IMR-90 (cell line): ENCODE data around the gene CFAP97. TPM values are rescaled to one million over a fixed set of nuclear protein-coding genes. Genes with fewer than 3 reads are reported as not detected.

Experiments used
- ATAC-seq: fragments of 200-7000 bp; cut with Tn5 transposase; 2 replicates; pipeline ENCODE4 v1.9.1; 2020; ENCODE audit warnings: low read depth, mild to moderate bottlenecking, moderate library complexity
- BruUV-seq: library from RNA; stranded (reverse); fragments of 400-500 nt; replicated peaks from 2 replicates; lab custom pipeline; 2021; lab: Mats Ljungman, UMichigan
- CTCF ChIA-PET: fragments of 300-600 bp; formaldehyde crosslinking; extraction: SDS; loops from one replicate; lab custom pipeline; 2021; ENCODE audit warnings: antibody characterized with exemption; lab: Yijun Ruan, JAX
- POLR2A ChIA-PET: fragments of 300-600 bp; sonication (Branson Sonifier 250); formaldehyde crosslinking; loops from one replicate; lab custom pipeline; 2022; ENCODE audit warnings: antibody characterized with exemption; ENCODE audit not compliant: unreplicated experiment; lab: Charles Lee
- DNase-seq: peaks from one replicate; pipeline ENCODE4 v3.0.0; 2013
- H2AFZ ChIP-seq: replicated peaks from 2 replicates; pipeline ENCODE3; 2013; ENCODE audit warnings: low read length, mild to moderate bottlenecking; ENCODE audit not compliant: poor library complexity
- H2AK5ac ChIP-seq: 2 replicates; pipeline ENCODE4 v1.6.1; 2013; ENCODE audit warnings: low read depth, low read length, inconsistent platforms
- H2AK9ac ChIP-seq: replicated peaks from 2 replicates; pipeline ENCODE3; 2013; ENCODE audit warnings: mild to moderate bottlenecking, low read depth, low read length, moderate library complexity; ENCODE audit not compliant: poor library complexity
- H2BK120ac ChIP-seq: 2 replicates; pipeline ENCODE4 v1.6.1; 2013; ENCODE audit warnings: low read depth, low read length, inconsistent platforms
- H2BK15ac ChIP-seq: 3 replicates; pipeline ENCODE4 v1.6.1; 2013; ENCODE audit warnings: low read depth, low read length, inconsistent platforms
- H2BK20ac ChIP-seq: 2 replicates; pipeline ENCODE4 v1.6.1; 2013; ENCODE audit warnings: low read depth, mild to moderate bottlenecking, inconsistent platforms, low read length, moderate library complexity
- H2BK5ac ChIP-seq: 2 replicates; pipeline ENCODE4 v1.6.1; 2013; ENCODE audit warnings: mild to moderate bottlenecking, low read depth, low read length, inconsistent platforms; ENCODE audit not compliant: poor library complexity, severe bottlenecking
- H3K14ac ChIP-seq: replicated peaks from 2 replicates; pipeline ENCODE4 v1.6.1; 2013; ENCODE audit warnings: low read depth, low read length, inconsistent platforms
- H3K18ac ChIP-seq: 2 replicates; pipeline ENCODE4 v1.6.1; 2013; ENCODE audit warnings: low read depth, low read length, control low read depth
- H3K23ac ChIP-seq: 2 replicates; pipeline ENCODE4 v1.6.1; 2013; ENCODE audit warnings: low read depth, low read length, inconsistent platforms
- H3K27ac ChIP-seq: 2 replicates; pipeline ENCODE4 v1.5.1; 2013; ENCODE audit warnings: mild to moderate bottlenecking, control low read depth, low read length; ENCODE audit not compliant: insufficient read depth
- H3K27me3 ChIP-seq: 2 replicates; pipeline ENCODE4 v1.6.1; 2013; ENCODE audit warnings: low read length; ENCODE audit not compliant: control insufficient read depth, insufficient read depth
- H3K36me3 ChIP-seq: 2 replicates; pipeline ENCODE4 v1.6.1; 2013; ENCODE audit warnings: low read length, mixed read lengths; ENCODE audit not compliant: control insufficient read depth, insufficient read depth
- H3K4ac ChIP-seq: 2 replicates; pipeline ENCODE4 v1.6.1; 2013; ENCODE audit warnings: low read depth, low read length, inconsistent platforms
- H3K4me1 ChIP-seq: 2 replicates; pipeline ENCODE4 v1.6.1; 2013; ENCODE audit warnings: low read length, mixed read lengths; ENCODE audit not compliant: control insufficient read depth, insufficient read depth
- H3K4me2 ChIP-seq: 2 replicates; pipeline ENCODE4 v1.6.1; 2013; ENCODE audit warnings: low read depth, mild to moderate bottlenecking, control low read depth, low read length, moderate library complexity
- H3K4me3 ChIP-seq: 2 replicates; pipeline ENCODE4 v1.5.1; 2013; ENCODE audit warnings: low read depth, mild to moderate bottlenecking, control low read depth, low read length, moderate library complexity; ENCODE audit not compliant: insufficient read depth
- H3K56ac ChIP-seq: 2 replicates; pipeline ENCODE4 v1.6.1; 2013; ENCODE audit warnings: low read length, inconsistent platforms; ENCODE audit not compliant: insufficient read depth; ENCODE audit errors: extremely low read depth
- H3K79me1 ChIP-seq, 2 experiments: 2 replicates each; pipeline ENCODE4 v1.6.1; 2013; ENCODE audit warnings: low read length in 2 of 2, inconsistent platforms in 1 of 2, low read depth in 1 of 2
- H3K9ac ChIP-seq: 2 replicates; pipeline ENCODE4 v1.6.1; 2013; ENCODE audit warnings: low read depth, low read length, control low read depth
- H3K9me1 ChIP-seq: 2 replicates; pipeline ENCODE4 v1.6.1; 2013; ENCODE audit warnings: low read length, inconsistent platforms; ENCODE audit not compliant: insufficient read depth
- H3K9me3 ChIP-seq: 2 replicates; pipeline ENCODE4 v1.6.1; 2013; ENCODE audit warnings: low read length; ENCODE audit not compliant: control insufficient read depth, insufficient read depth
- H4K20me1 ChIP-seq: 2 replicates; pipeline ENCODE4 v1.6.1; 2013; ENCODE audit warnings: low read length, inconsistent platforms; ENCODE audit not compliant: insufficient read depth
- H4K5ac ChIP-seq: 2 replicates; pipeline ENCODE4 v1.6.1; 2013; ENCODE audit warnings: mild to moderate bottlenecking, low read depth, low read length, control low read depth
- H4K8ac ChIP-seq, 2 experiments: 2 replicates each; pipeline ENCODE4 v1.6.1; 2013; ENCODE audit warnings: low read depth in 2 of 2, low read length in 2 of 2, control low read depth in 1 of 2, inconsistent platforms in 1 of 2
- H4K91ac ChIP-seq: 2 replicates; pipeline ENCODE4 v1.6.1; 2013; ENCODE audit warnings: low read depth, low read length, inconsistent platforms; ENCODE audit not compliant: insufficient read depth
- CHD1 ChIP-seq: IDR thresholded peaks from 2 replicates; pipeline ENCODE4 v1.6.1; 2012; ENCODE audit warnings: low read depth, low read length, improper control_type of control experiment
- ELK1 ChIP-seq: fragments of 150-350 bp; IDR thresholded peaks from 2 replicates; pipeline ENCODE4 v1.6.1; 2016; ENCODE audit warnings: low read depth, mild to moderate bottlenecking, low read length, moderate library complexity, borderline replicate concordance
- FOS ChIP-seq: fragments of 150-350 bp; IDR thresholded peaks from 2 replicates; pipeline ENCODE4 v1.6.1; 2016; ENCODE audit warnings: low read depth, low read length
- MAFK ChIP-seq: IDR thresholded peaks from 2 replicates; pipeline ENCODE4 v1.6.1; 2012; ENCODE audit warnings: low read depth, low read length, improper control_type of control experiment
- NFE2L2 ChIP-seq: fragments of 150-350 bp; IDR thresholded peaks from 2 replicates; pipeline ENCODE4 v1.6.1; 2016; ENCODE audit warnings: low read depth, mild to moderate bottlenecking, low read length
- POLR2A ChIP-seq: IDR thresholded peaks from 2 replicates; pipeline ENCODE4 v1.6.1; 2012; ENCODE audit warnings: mild to moderate bottlenecking, low read depth, low read length
- RAD21 ChIP-seq: IDR thresholded peaks from 2 replicates; pipeline ENCODE4 v1.6.1; 2012; ENCODE audit warnings: low read length, improper control_type of control experiment
- USF2 ChIP-seq: fragments of 150-350 bp; IDR thresholded peaks from 2 replicates; pipeline ENCODE4 v1.6.1; 2017; ENCODE audit warnings: mild to moderate bottlenecking, antibody characterized with exemption, low read length, low read depth
- WGBS, 2 experiments: methylation state at CpG; one replicate each; pipeline versions ENCODE4 v1.1.5 to v1.1.7; 2013; ENCODE audit warnings: missing lambda C conversion rate in 2 of 2; ENCODE audit not compliant: insufficient read length in 1 of 2; ENCODE audit errors: extremely low coverage in 2 of 2; 5-methylcytosine and 5-hydroxymethylcytosine counted together
- dilution Hi-C: fragments of 300-500 bp; cut with HindIII; formaldehyde crosslinking; loops from one replicate; pipeline ENCODE4 v1.14.3; 2018; ENCODE audit warnings: low sequenced_read_pairs; ENCODE audit not compliant: unreplicated experiment
- in situ Hi-C: fragments of 300-500 bp; cut with MboI; formaldehyde crosslinking; loops from 3 replicates; pipeline ENCODE4 v1.14.3; 2019; ENCODE audit warnings: low sequenced_read_pairs, inconsistent platforms, mixed read lengths
- intact Hi-C: fragments of 100-400 bp; cut with micrococcal nuclease; formaldehyde crosslinking; loops from 2 replicates; pipeline ENCODE4 v1.10.0; 2022
- polyA plus RNA-seq, 3 experiments: library from polyadenylated mRNA; depleted of rRNA; stranded (reverse); fragments of >200 nt; gene quantifications; 2 replicates each; pipeline ENCODE4 v1.2.3, GENCODE V29; 2012; ENCODE audit warnings: low replicate concordance in 1 of 3
- total RNA-seq: library from RNA; depleted of rRNA; stranded (reverse); fragments of >200 nt; gene quantifications from 2 replicates; pipeline ENCODE4 v1.2.3, GENCODE V29; 2012

CFAP97 gene
- total and polyA plus RNA-seq, 2 of the 4 experiments (the other 2 are of a cell fraction) = 14.5 to 16.0 TPM

GRCh38 chr4:185142912-185143600 lies 60.7 kb downstream of the CFAP97 start, which contains the start of gene SLC25A4 (continued):
- TF ChIP-seq ELK1 (no peak), FOS (no peak), CHD1 (no peak), POLR2A (peak; percentile 92)

- H3K18ac ChIP-seq = no peak overlapping the region
- CTCF ChIA-PET = interaction anchor here (0.6 to 1.7 kb wide), 4 partner anchors 8 to 896 kb away, joined by 3 to 7 read pairs (median 4); no protein-coding TSS in a partner anchor
- H4K20me1 ChIP-seq = no peaks in the 10 kb centered on the region; the same call in 1 of the 2 replicates
- ATAC-seq (no peak), DNase-seq (no peak)
- peaks cover 0 to 15% of the 10 kb centered on the region in 2 experiments; a peak in 3 of 4 replicates for H3K79me1 ChIP-seq
- H2BK120ac ChIP-seq = no peak overlapping the region
- no peaks in the 10 kb centered on the region; the same call in 1 of the 2 replicates for H3K4me1 ChIP-seq
- WGBS, 2 experiments = 45% methylated on average over 4 of the region's 11 CpGs; no CpG with 5 or more reads in 1 of the 2 experiments
- H4K8ac ChIP-seq = peak overlapping the region; percentile 73 to 80; a peak in 3 of 4 replicates
- peak overlapping the region; percentile 93 for H3K4me2 ChIP-seq
- H3K9ac ChIP-seq = peak overlapping the region; percentile 36; the same call in 1 of the 2 replicates
- in situ Hi-C loops = no loop called here
- no TSS peak for BruUV-seq
- H2BK20ac ChIP-seq = no peak overlapping the region
- H3K36me3 ChIP-seq = peaks cover 2% of the 10 kb centered on the region; the same call in 1 of the 2 replicates
- POLR2A ChIA-PET = no interaction called here
- no peak overlapping the region for H3K14ac ChIP-seq
- no peaks in the 10 kb centered on the region for H3K9me1 ChIP-seq
- H2BK5ac ChIP-seq = no peak overlapping the region
- dilution Hi-C loops = no loop called here
- H2AK5ac ChIP-seq = no peak overlapping the region
- peak overlapping the region; percentile 56; the same call in 1 of the 2 replicates for H3K4ac ChIP-seq
- H2BK15ac ChIP-seq = no peak overlapping the region
- TF ChIP-seq USF2 = no peak
- no peak for TF ChIP-seq CHD1
- no peak for TF ChIP-seq RAD21
- no peak for TF ChIP-seq NFE2L2
- no peak for TF ChIP-seq MAFK
- peak overlapping the region; percentile 81 for H3K4me3 ChIP-seq
- H4K5ac ChIP-seq = no peak overlapping the region
- H3K56ac ChIP-seq = no peak overlapping the region
- H4K91ac ChIP-seq = no peak overlapping the region
- H3K23ac ChIP-seq = no peak overlapping the region
- peak overlapping the region; percentile 91 for H2AK9ac ChIP-seq
- intact Hi-C loops = loop anchor here (2.0 to 10.0 kb wide), 4 partner anchors 40 to 900 kb away; no protein-coding TSS in a partner anchor
- H3K27me3 ChIP-seq = peaks cover 5% of the 10 kb centered on the region
- no peaks in the 10 kb centered on the region for H3K9me3 ChIP-seq
- H2AFZ ChIP-seq = peak overlapping the region; percentile 99
- H3K27ac ChIP-seq = no peak overlapping the region
Measured at GRCh38 chr4:185142564-185142911, 61.3 kb downstream of the CFAP97 start.
